ENCODE measurements around the gene RPS6KB1. TPM values are rescaled to one million over a fixed set of nuclear protein-coding genes. Genes with fewer than 3 reads are reported as not detected.
"Not testable (repeated sequence)": the region's sequence is repeated elsewhere in the genome, so short reads cannot be mapped to it uniquely, and the experiment has no call there.

The RPS6KB1 gene
- total RNA-seq, 3 donors from 2014 or later (not counting 1 experiment from before 2014, with no cell fraction given), result 70.6 to 85.0 (median 78.2) TPM

GRCh38 chr17:59950049-59950448, 57.1 kb downstream of the RPS6KB1 start:
- WGBS (ENCODE audit: insufficient coverage), result 100% methylated on average over 1 of the region's 3 CpGs
- no peaks in the 10 kb centered on the region for H3K27me3 Mint-ChIP-seq (ENCODE audit: low read depth in 2 of 2)
- no peak for DNase-seq
- Histone ChIP-seq H3K27me3 (ENCODE audit: control insufficient read depth, insufficient read depth, low read length) (no peaks in the 10 kb centered on the region), H3K27ac (ENCODE audit: low read length) (no peak overlapping the region), H3K4me1 (ENCODE audit: control insufficient read depth, insufficient read depth, low read length) (no peaks in the 10 kb centered on the region), H3K9me3 (ENCODE audit: control insufficient read depth, insufficient read depth, low read length) (no peaks in the 10 kb centered on the region), H3K36me3 (ENCODE audit: control insufficient read depth, insufficient read depth, low read length) (peaks cover 33% of the 10 kb centered on the region), H3K4me3 (ENCODE audit: low read length) (no peak overlapping the region)
- TF ChIP-seq CTCF (IDR thresholded peaks at IDR 0.05), result no peak
- no peaks in the 10 kb centered on the region for H3K9me3 Mint-ChIP-seq
- H3K4me3 Mint-ChIP-seq, result no peak overlapping the region
- peaks cover 4 to 10% of the 10 kb centered on the region in 2 donors for H3K4me1 Mint-ChIP-seq
- intact Hi-C loops (cut with micrococcal nuclease), result no loop called here
- ATAC-seq, result no peak
- H3K27ac Mint-ChIP-seq, result no peak overlapping the region
- H3K36me3 Mint-ChIP-seq, result peaks cover 16% of the 10 kb centered on the region

GRCh38 chr17:59954856-59955255, 61.9 kb downstream of the RPS6KB1 start:
- no peaks in the 10 kb centered on the region for H3K4me1 ChIP-seq (ENCODE audit: control insufficient read depth, insufficient read depth, low read length)
- no peaks in the 10 kb centered on the region for H3K9me3 ChIP-seq (ENCODE audit: control insufficient read depth, insufficient read depth, low read length)
- no peak for ATAC-seq
- H3K36me3 ChIP-seq (ENCODE audit: control insufficient read depth, insufficient read depth, low read length), result peaks cover 45% of the 10 kb centered on the region
- no peak for TF ChIP-seq CTCF (IDR thresholded peaks at IDR 0.05)
- no peaks in the 10 kb centered on the region for H3K9me3 Mint-ChIP-seq
- H3K4me3 Mint-ChIP-seq, result no peak overlapping the region
- H3K27me3 Mint-ChIP-seq (ENCODE audit: low read depth in 2 of 2), result no peaks in the 10 kb centered on the region
- no peak overlapping the region for H3K27ac Mint-ChIP-seq
- H3K27me3 ChIP-seq (ENCODE audit: control insufficient read depth, insufficient read depth, low read length), result no peaks in the 10 kb centered on the region
- H3K36me3 Mint-ChIP-seq, result peaks cover 9% of the 10 kb centered on the region
- 83% methylated on average over 1 of the region's 3 CpGs for WGBS (ENCODE audit: insufficient coverage)
- peaks cover 13 to 20% of the 10 kb centered on the region in 2 donors for H3K4me1 Mint-ChIP-seq
- no peak overlapping the region for H3K4me3 ChIP-seq (ENCODE audit: low read length)
- intact Hi-C loops (cut with micrococcal nuclease), result no loop called here
- no peak for DNase-seq
- H3K27ac ChIP-seq (ENCODE audit: low read length), result no peak overlapping the region

- 98% methylated on average over 7 of the region's 8 CpGs for WGBS (ENCODE audit: insufficient coverage)
- H3K9me3 Mint-ChIP-seq; H3K4me3 ChIP-seq (ENCODE audit: low read length); H3K27me3 ChIP-seq (ENCODE audit: control insufficient read depth, insufficient read depth, low read length); H3K36me3 Mint-ChIP-seq; H3K27ac ChIP-seq (ENCODE audit: low read length); DNase-seq; H3K4me3 Mint-ChIP-seq; H3K27me3 Mint-ChIP-seq (ENCODE audit: low read depth in 2 of 2); intact Hi-C loops (cut with micrococcal nuclease); ATAC-seq; H3K9me3 ChIP-seq (ENCODE audit: control insufficient read depth, insufficient read depth, low read length): not testable (repeated sequence)
- H3K27ac Mint-ChIP-seq, result peak overlapping the region; percentile 4 to 23
- Histone ChIP-seq H3K4me1 (ENCODE audit: control insufficient read depth, insufficient read depth, low read length) (peaks cover 11% of the 10 kb centered on the region), H3K36me3 (ENCODE audit: control insufficient read depth, insufficient read depth, low read length) (peaks cover 41% of the 10 kb centered on the region)
- peaks cover 25 to 26% of the 10 kb centered on the region in 2 donors for H3K4me1 Mint-ChIP-seq
Measured at GRCh38 chr17:59959574-59959973, 66.7 kb downstream of the RPS6KB1 start.

- intact Hi-C loops (cut with micrococcal nuclease), result no loop called here
- H3K4me1 ChIP-seq (ENCODE audit: control insufficient read depth, insufficient read depth, low read length), result peaks cover 18% of the 10 kb centered on the region
- no peaks in the 10 kb centered on the region for H3K27me3 ChIP-seq (ENCODE audit: control insufficient read depth, insufficient read depth, low read length)
- peaks cover 14% of the 10 kb centered on the region for H3K36me3 ChIP-seq (ENCODE audit: control insufficient read depth, insufficient read depth, low read length)
- TF ChIP-seq CTCF (IDR thresholded peaks at IDR 0.05), result no peak
- H3K27ac ChIP-seq (ENCODE audit: low read length), result no peak overlapping the region
- Mint-ChIP-seq H3K9me3 (no peaks in the 10 kb centered on the region), H3K27me3 (ENCODE audit: low read depth in 2 of 2) (no peaks in the 10 kb centered on the region), H3K4me3 (peak overlapping the region; percentile 96), H3K27ac (peak overlapping the region in 1 of 2 donors; percentile 98), H3K36me3 (no peaks in the 10 kb centered on the region), H3K4me1 (peaks cover 30 to 32% of the 10 kb centered on the region in 2 donors)
- DNase-seq (no peak), ATAC-seq (no peak)
- no peaks in the 10 kb centered on the region for H3K9me3 ChIP-seq (ENCODE audit: control insufficient read depth, insufficient read depth, low read length)
- WGBS (ENCODE audit: insufficient coverage), result 95% methylated on average over 6 of the region's 6 CpGs
- H3K4me3 ChIP-seq (ENCODE audit: low read length), result no peak overlapping the region
Measured at GRCh38 chr17:59962739-59963318, 69.9 kb downstream of the RPS6KB1 start.

All from natural killer cell (primary cell).